Thymus (tissue), 11 donors: ENCODE data around the gene CACHD1. TPM values are rescaled to one million over a fixed set of nuclear protein-coding genes. Genes with fewer than 3 reads are reported as not detected.
"Not testable (repeated sequence)": the region's sequence is repeated elsewhere in the genome, so short reads cannot be mapped to it uniquely, and the experiment has no call there.

Source experiments
- DNase-seq, 9 donors: peaks; one replicate each; pipeline ENCODE4 v3.0.0-alpha.2; 2013; ENCODE audit warnings: low spot score in 9 of 9, low read depth in 6 of 9, missing footprints in 1 of 9
- H3K27ac ChIP-seq, 2 donors: one replicate each; pipeline ENCODE4 v1.5.1; 2013; ENCODE audit warnings: control low read depth in 1 of 2, low read depth in 1 of 2, low read length in 1 of 2, mild to moderate bottlenecking in 1 of 2, moderate library complexity in 1 of 2
- H3K27me3 ChIP-seq, 2 donors: one replicate each; pipeline ENCODE4 v1.5.1; 2013; ENCODE audit warnings: low read length in 1 of 2; ENCODE audit not compliant: control insufficient read depth in 2 of 2, insufficient read depth in 1 of 2
- H3K36me3 ChIP-seq, 2 donors: one replicate each; pipeline ENCODE4 v1.5.1; 2013; ENCODE audit warnings: low read length in 1 of 2, mild to moderate bottlenecking in 1 of 2, moderate library complexity in 1 of 2; ENCODE audit not compliant: control insufficient read depth in 2 of 2, insufficient read depth in 2 of 2
- H3K4me1 ChIP-seq, 2 donors: one replicate each; pipeline ENCODE4 v1.5.1; 2013; ENCODE audit warnings: low read length in 2 of 2; ENCODE audit not compliant: control insufficient read depth in 2 of 2, insufficient read depth in 2 of 2
- H3K4me3 ChIP-seq, 2 donors: one replicate each; pipeline ENCODE4 v1.5.1; 2013; ENCODE audit warnings: low read length in 2 of 2, control low read depth in 1 of 2, mild to moderate bottlenecking in 1 of 2
- H3K9me3 ChIP-seq, 2 donors: one replicate each; pipeline ENCODE4 v1.5.1; 2013; ENCODE audit warnings: low read length in 1 of 2, mild to moderate bottlenecking in 1 of 2; ENCODE audit not compliant: control insufficient read depth in 2 of 2, insufficient read depth in 1 of 2
- WGBS: extraction: QIAGEN DNeasy Blood & Tissue Kit; methylation state at CpG from one replicate; pipeline ENCODE4 v1.1.7; 2013; 5-methylcytosine and 5-hydroxymethylcytosine counted together
- polyA plus RNA-seq: library from polyadenylated mRNA; stranded (reverse); fragments of 200-250 nt; gene quantifications from one replicate; pipeline ENCODE4 v1.2.3, GENCODE V29; 2013
- total RNA-seq: library from RNA; stranded (reverse); fragments of 120-200 nt; gene quantifications from one replicate; pipeline ENCODE4 v1.2.4, GENCODE V29; 2013
- donor health status: healthy.

CACHD1 gene
- total and polyA plus RNA-seq, 2 donors = 4.6 to 12.9 TPM

DNA sequence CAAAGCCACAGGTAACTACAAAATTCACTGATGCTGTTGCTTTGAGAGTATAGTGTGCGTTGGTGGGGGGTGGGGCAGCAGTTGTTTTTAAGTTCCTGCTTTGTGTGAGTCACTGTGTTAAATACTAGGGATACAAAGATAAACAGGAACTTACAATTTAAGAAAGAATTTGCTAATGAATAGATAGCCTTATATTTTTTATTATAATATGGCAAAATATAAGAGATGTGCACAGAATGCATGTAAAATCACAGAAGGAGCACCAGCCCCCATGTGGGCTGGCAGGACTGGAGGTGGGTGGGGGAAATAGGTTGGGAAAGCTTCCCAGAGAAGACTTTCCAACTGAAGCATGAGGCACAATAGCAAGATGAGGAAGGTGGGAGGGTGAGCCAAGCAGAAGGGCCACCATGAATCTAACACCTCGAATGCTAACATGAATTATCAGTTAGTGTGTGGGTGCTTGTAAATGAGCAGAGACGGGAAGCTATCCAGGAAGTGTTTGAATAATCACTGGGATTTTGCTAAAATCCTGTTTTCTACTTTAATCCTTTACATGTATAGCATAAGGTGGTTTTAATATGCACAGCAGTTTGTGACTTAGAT, 217.9 kb downstream of the CACHD1 start:
- 93% methylated on average over 3 of the region's 3 CpGs for WGBS

DNA sequence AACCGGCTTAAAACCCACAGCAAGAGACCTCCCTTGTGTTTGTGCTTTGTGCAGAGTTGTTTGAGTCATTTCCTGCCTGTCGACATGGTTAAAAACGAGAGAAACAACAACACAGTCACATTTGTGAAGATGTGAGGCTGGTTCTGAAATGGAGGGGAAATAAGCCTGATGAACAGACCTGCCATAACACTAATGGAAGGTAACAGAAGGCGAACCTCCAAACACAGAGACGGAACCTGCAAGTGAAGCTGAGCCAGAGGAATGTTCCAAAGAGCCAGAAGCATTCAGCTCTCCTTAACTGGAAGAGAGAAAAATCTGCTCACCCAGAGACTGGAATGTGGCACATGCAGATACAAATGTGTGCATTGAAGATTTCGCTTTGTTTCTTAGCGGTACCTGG, 221.7 kb downstream of the CACHD1 start:
- Histone ChIP-seq H3K27ac (peak overlapping the region in 1 of 2 donors; percentile 15), H3K27me3 (no peaks in the 10 kb centered on the region), H3K4me3 (no peak overlapping the region), H3K36me3 (peaks cover 0 to 3% of the 10 kb centered on the region in 2 donors), H3K9me3 (no peaks in the 10 kb centered on the region), H3K4me1 (no peaks in the 10 kb centered on the region)
- peak in 2 of 9 donors; percentile 13 to 37 for DNase-seq
- WGBS = 83% methylated on average over 7 of the region's 7 CpGs

More for the DNA sequence above, 217.9 kb downstream of the CACHD1 start:
- Histone ChIP-seq H3K9me3 (no peaks in the 10 kb centered on the region), H3K36me3 (peaks cover 0 to 3% of the 10 kb centered on the region in 2 donors), H3K27ac (no peak overlapping the region), H3K4me1 (no peaks in the 10 kb centered on the region), H3K27me3 (no peaks in the 10 kb centered on the region), H3K4me3 (no peak overlapping the region)
- DNase-seq = no peak

DNA sequence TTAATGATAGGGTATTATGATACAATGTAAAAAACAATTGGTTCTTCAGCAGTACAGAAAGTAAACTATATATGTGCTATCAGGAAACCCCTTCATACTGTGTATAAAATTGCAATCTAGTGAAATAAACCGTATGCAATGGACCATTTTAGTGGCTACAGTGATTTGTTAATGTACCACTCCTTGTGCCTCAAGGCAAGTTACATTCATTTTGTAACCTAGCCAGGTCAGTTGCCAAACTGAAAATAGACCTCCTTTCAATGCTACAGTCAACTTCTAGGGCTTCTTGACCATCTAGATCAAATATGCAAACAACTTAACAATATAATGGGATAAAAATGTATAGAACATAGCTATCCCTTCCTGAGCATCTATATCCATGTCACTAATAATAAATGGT, 223.0 kb downstream of the CACHD1 start:
- no peaks in the 10 kb centered on the region for H3K9me3 ChIP-seq
- no peak overlapping the region for H3K4me3 ChIP-seq
- DNase-seq = no peak
- no peaks in the 10 kb centered on the region for H3K27me3 ChIP-seq
- H3K36me3 ChIP-seq = peaks cover 0 to 3% of the 10 kb centered on the region in 2 donors
- H3K27ac ChIP-seq = no peak overlapping the region
- WGBS = 0% methylated on average over 1 of the region's 1 CpG
- H3K4me1 ChIP-seq = no peaks in the 10 kb centered on the region

DNA sequence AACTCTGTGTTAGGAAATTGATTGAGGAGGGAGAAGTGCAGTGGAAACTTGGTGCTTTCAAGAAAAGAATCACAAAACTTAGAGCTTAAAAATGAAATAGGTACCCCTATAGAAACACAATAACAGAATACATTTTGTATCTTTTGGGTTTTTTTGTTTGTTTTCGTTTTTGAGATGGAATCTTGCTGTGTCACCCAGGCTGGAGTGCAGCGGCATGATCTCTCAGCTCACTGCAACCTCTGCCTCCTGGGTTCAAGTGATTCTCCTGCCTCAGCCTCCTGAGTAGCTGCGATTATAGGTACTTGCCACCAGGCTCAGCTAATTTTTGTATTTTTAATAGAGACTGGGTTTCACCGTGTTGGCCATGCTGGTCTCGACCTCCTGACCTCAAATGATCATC, 223.5 kb downstream of the CACHD1 start:
- 96% methylated on average over 5 of the region's 5 CpGs for WGBS
- no peak overlapping the region for H3K4me3 ChIP-seq
- H3K27ac ChIP-seq = no peak overlapping the region
- H3K36me3 ChIP-seq = peaks cover 0 to 3% of the 10 kb centered on the region in 2 donors
- H3K9me3 ChIP-seq = no peaks in the 10 kb centered on the region
- no peak for DNase-seq
- no peaks in the 10 kb centered on the region for H3K4me1 ChIP-seq
- no peaks in the 10 kb centered on the region for H3K27me3 ChIP-seq

DNA sequence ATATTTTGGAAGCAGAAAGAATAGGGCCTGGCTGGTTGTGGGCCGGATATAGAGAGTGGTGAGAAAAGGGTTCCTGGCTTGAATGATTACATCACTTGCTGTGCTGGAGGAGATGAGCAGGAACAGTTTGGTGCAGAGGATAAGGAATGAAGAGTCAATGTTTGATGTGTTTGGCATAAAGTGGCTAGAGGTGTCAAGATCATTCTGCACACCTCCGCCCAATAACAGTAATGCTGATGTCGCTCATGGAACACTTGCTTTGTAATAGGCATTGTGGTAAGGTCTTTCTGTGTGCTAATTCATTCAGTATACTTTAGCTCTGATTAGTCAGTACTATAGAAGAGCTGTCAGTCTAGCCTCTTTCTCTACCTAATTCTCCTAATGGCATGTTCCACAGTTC, 226.9 kb downstream of the CACHD1 start:
- 96% methylated on average over 3 of the region's 3 CpGs for WGBS

DNA sequence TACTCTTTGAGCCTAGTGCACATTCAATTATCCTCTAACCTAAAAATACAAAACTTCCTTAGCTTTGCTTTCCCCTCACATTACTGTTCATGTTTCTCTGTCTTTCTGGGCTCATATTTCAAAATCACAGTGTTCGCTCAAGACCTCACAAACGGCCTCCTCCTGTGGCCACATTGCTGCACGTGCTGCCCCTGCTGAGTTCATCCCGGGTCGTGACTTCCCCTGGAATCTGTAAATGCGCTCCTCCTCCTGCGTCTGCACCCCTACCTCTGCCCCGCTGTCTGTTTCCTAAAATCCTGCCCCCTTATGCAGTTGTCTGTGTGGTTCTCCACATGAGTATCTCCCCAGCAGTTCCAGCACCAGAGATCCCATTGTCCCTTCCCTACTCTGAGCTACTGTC, 229.4 kb downstream of the CACHD1 start:
- Histone ChIP-seq H3K4me1 (no peaks in the 10 kb centered on the region), H3K27ac (no peak overlapping the region), H3K4me3 (no peak overlapping the region), H3K27me3 (no peaks in the 10 kb centered on the region), H3K9me3 (no peaks in the 10 kb centered on the region), H3K36me3 (no peaks in the 10 kb centered on the region)
- WGBS = 95% methylated on average over 8 of the region's 8 CpGs
- DNase-seq = no peak

More for the DNA sequence above, 226.9 kb downstream of the CACHD1 start:
- Histone ChIP-seq H3K36me3 (no peaks in the 10 kb centered on the region), H3K27ac (no peak overlapping the region), H3K4me1 (no peaks in the 10 kb centered on the region), H3K9me3 (no peaks in the 10 kb centered on the region), H3K4me3 (no peak overlapping the region), H3K27me3 (no peaks in the 10 kb centered on the region)
- DNase-seq = no peak

DNA sequence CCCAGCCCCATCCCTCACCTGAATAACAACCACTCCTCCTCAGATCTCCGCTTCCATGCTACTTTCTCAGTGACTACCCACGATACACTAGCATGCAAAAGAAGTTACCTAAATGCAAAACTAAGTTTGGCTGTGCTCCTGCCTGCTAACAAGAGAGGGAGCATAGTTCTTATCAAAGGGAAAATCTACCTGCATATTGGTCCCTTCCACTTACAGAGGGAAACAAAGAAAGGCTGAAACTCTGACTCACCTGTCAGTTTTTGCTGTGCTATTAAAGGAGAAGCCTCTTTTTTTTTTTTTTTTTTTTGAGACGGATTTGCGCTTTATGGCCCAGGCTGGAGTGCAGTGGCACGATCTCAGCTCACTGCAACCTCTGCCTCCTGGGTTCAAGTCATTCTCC, 231.1 kb downstream of the CACHD1 start:
- H3K4me1 ChIP-seq = no peaks in the 10 kb centered on the region
- no peaks in the 10 kb centered on the region for H3K36me3 ChIP-seq
- H3K27me3 ChIP-seq = no peaks in the 10 kb centered on the region
- DNase-seq = no peak
- 97% methylated on average over 5 of the region's 5 CpGs for WGBS
- no peak overlapping the region for H3K27ac ChIP-seq
- H3K9me3 ChIP-seq = no peaks in the 10 kb centered on the region
- H3K4me3 ChIP-seq = no peak overlapping the region

DNA sequence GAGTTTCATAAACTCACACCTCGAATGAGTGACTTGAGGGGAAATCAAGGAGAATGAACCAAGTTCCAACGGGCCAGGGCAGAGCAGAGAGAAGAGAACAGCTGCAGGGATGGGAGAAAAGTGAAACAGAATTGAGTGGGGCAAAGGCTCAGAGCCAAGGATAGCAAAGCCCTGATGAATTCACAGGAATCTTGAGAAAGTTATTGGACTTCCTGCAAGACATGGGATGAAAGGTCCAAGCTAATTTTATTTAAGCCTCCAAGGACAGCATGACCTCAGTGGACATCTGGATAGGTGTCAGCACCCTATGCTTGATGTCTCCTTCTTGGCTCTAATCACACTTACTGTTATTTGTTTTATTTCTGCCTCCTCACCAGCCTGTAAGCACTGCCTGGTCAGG, 232.0 kb downstream of the CACHD1 start:
- 88% methylated on average over 2 of the region's 2 CpGs for WGBS
- no peaks in the 10 kb centered on the region for H3K4me1 ChIP-seq
- H3K9me3 ChIP-seq = no peaks in the 10 kb centered on the region
- no peaks in the 10 kb centered on the region for H3K36me3 ChIP-seq
- no peak overlapping the region for H3K27ac ChIP-seq
- DNase-seq = no peak
- no peak overlapping the region for H3K4me3 ChIP-seq
- no peaks in the 10 kb centered on the region for H3K27me3 ChIP-seq

DNA sequence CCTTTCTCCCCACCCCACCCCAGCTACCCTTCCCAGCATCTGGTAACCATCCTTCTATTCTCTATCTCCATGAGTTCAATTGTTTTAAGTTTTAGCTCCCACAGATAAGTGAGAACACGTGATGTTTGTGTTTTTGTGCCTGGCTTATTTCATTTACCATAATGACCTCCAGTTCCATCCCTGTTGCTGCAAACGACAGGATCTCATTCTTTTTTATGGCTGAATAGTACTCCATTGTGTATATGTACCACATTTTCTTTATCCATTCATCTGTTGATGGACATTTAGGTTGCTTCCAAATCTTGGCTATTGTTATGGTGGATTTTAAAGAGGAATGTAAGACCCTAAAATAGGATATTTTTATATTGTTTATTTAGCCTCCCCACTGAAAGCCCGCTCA, 232.7 kb downstream of the CACHD1 start:
- not testable (repeated sequence) for H3K27me3 ChIP-seq, DNase-seq, H3K4me3 ChIP-seq, H3K27ac ChIP-seq, H3K4me1 ChIP-seq, H3K36me3 ChIP-seq, H3K9me3 ChIP-seq
- 94% methylated on average over 3 of the region's 3 CpGs for WGBS
